Measurements from ENCODE around the gene TMEM134. TPM values are rescaled to one million over a fixed set of nuclear protein-coding genes. Genes with fewer than 3 reads are reported as not detected.
"Not testable (repeated sequence)": the region's sequence is repeated elsewhere in the genome, so short reads cannot be mapped to it uniquely, and the experiment has no call there.

TMEM134 gene
- total RNA-seq (2014; rRNA removed; shearing (Covaris generic); ENCODE audit: low replicate concordance): 69.7 and 99.7 TPM in 2 replicates

DNA sequence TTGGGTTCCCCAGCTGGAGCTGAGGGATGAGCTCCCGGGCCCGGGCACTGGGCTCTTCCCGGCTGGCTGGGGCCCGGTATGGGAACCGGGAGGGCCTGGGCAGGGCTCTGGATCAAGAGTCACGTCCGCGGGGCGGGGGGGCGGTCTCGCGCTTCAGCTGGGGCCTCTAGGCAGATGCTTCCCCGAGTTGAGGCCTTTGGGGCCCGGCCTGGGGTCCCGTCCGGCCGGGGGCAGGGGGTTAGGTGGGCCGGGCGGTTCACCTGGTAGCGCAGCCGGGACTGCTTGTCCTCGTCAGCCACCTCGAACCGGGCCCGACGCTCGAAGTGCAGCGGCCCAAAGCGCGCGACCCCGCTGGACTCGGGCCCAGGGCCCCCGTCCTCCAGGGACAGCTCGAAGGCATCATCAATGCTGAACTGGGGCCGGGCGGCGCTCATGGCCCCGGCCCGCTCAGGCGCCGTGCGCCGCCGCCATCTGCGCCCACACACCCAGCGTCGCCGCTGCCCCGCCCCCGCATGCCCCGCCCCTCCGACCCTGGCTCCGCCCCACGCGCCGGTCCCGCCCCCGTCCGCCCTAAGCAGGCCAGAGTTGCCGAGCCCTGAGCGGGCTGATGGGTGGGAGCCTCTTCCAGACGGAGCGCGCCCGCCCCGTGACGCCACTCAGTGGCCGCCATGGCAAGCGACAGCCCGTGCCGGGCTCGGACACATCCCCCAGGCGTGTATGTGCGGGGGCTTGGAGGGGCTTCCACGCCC is at the start of gene TMEM134:
Gene TMEM134, minus strand, starts transcription at position 493 of the 749 bp plus-strand sequence. Its CDS starts 59 bp downstream, at position 434.
- Histone ChIP-seq H3K4me3 (ENCODE audit: low read length) (peak within 1 kb of the TSS; percentile 87), H3K79me2 (ENCODE audit: low read length) (peaks cover 23% of the 10 kb centered on the region), H3K4me1 (ENCODE audit: low read length) (peaks cover 40% of the 10 kb centered on the region), H3K27ac (ENCODE audit: low read length) (peak within 1 kb of the TSS; percentile 82), H3K4me2 (ENCODE audit: low read depth, low read length, poor library complexity, severe bottlenecking) (peak within 1 kb of the TSS; percentile 95), H3K9me2 (replicated peaks; ENCODE audit: insufficient read depth, low read length) (no peaks in the 10 kb centered on the region), H4K20me1 (ENCODE audit: insufficient read depth, low read depth, low read length) (no peaks in the 10 kb centered on the region), H3K27me3 (ENCODE audit: low read length) (no peaks in the 10 kb centered on the region), H3K9ac (ENCODE audit: low read length) (peak within 1 kb of the TSS; percentile 98), H3K9me3 (ENCODE audit: low read length) (no peaks in the 10 kb centered on the region), H3K36me3 (ENCODE audit: insufficient read depth, low read length) (no peaks in the 10 kb centered on the region), H2AFZ (ENCODE audit: low read length) (peak within 1 kb of the TSS; percentile 77)
- DNase-seq: peak; percentile 96

DNA sequence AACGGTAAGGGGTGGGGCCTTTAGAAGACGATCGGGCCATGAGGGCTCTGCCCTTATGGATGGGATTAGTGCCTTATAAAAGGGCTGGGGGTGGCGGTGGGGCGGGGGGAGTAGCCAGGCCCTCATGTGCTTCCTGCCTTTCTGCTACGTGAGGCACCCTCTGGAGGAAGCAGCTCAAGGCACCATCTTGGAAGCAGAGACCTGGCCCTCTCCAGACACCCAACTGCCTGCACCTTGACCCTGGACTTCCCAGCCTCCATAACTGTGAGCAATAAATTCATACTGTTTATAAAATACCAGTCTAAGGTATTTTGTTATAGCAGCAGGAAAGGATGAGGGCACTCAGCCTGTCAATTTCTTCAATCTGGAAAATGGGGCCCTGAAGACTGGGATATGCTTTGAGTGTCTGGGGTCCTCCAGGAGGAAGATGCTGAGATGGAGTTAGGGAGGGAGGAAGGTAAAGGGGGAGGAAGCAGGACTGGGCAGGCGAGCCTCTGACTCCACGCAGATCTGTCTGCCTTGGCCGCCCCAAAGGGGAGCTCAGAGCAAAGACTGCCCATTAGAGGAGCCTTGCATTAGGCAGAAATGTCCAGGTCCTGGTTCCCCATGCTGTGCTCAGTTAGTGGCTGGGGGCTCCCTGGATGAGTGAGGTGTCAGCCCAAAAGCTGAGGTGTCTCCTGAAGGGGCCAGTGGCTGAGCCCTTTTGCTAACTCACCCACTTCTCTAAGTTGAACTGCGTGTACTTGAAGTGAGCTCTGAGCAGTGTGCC is 48.9 kb upstream of the TMEM134 start:
- no peak overlapping the region for H2AFZ ChIP-seq (ENCODE audit: low read length)
- no peaks in the 10 kb centered on the region for H3K4me1 ChIP-seq (ENCODE audit: low read length)
- H4K20me1 ChIP-seq (ENCODE audit: insufficient read depth, low read depth, low read length): no peaks in the 10 kb centered on the region
- H3K36me3 ChIP-seq (ENCODE audit: insufficient read depth, low read length): no peaks in the 10 kb centered on the region
- H3K9me3 ChIP-seq (ENCODE audit: low read length): no peaks in the 10 kb centered on the region
- no peak for DNase-seq
- H3K9ac ChIP-seq (ENCODE audit: low read length): no peak overlapping the region
- no peaks in the 10 kb centered on the region for H3K9me2 ChIP-seq (replicated peaks; ENCODE audit: insufficient read depth, low read length)
- H3K27ac ChIP-seq (ENCODE audit: low read length): no peak overlapping the region
- H3K79me2 ChIP-seq (ENCODE audit: low read length): no peaks in the 10 kb centered on the region
- H3K27me3 ChIP-seq (ENCODE audit: low read length): no peaks in the 10 kb centered on the region
- H3K4me2 ChIP-seq (ENCODE audit: low read depth, low read length, poor library complexity, severe bottlenecking): no peak overlapping the region
- no peak overlapping the region for H3K4me3 ChIP-seq (ENCODE audit: low read length)

DNA sequence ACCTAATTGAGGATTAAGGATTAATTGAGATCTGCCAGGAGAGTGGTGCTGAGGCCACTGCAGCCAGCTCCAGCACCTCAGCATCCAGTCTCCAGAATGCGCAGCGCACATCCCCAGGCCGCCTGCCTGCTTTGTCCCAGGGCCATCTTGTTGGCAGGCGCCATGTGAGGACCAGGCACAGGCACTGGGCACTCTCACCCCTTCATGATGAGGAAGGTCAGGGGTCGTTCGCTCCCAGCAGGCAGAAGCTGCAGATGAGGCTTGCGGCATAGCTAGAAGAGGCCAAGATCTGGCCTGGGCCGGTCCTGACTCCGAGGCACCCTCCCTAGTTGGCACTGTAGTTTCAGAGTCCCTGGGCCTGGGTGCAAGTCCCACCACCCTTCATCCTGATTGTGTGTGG is 47.8 kb upstream of the TMEM134 start:
- no peaks in the 10 kb centered on the region for H3K36me3 ChIP-seq (ENCODE audit: insufficient read depth, low read length)
- H3K9me2 ChIP-seq (replicated peaks; ENCODE audit: insufficient read depth, low read length): no peaks in the 10 kb centered on the region
- H3K9ac ChIP-seq (ENCODE audit: low read length): no peak overlapping the region

DNA sequence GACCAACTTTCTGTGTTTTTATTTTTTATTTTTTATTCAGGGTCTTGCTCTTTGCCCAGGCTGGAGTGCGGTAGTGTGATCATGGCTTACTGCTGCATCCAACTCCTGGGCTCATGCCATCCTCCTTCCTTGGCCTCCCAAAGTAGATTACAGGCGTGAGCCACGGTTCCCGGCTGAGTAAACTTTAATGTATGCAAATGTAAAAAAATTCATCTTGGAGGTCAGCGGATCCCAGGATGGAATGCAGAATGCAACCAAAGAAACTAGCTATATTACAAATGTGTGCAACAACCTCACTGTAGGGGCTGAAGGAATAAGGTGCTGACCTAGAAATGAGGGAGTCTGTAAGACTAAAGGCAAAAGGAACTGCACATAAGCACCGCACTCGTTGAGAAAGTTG is 45.1 kb upstream of the TMEM134 start:
- Histone ChIP-seq H3K4me1 (ENCODE audit: low read length) (peaks cover 12% of the 10 kb centered on the region), H2AFZ (ENCODE audit: low read length) (no peak overlapping the region), H3K79me2 (ENCODE audit: low read length) (no peaks in the 10 kb centered on the region), H3K9ac (ENCODE audit: low read length) (no peak overlapping the region), H3K27me3 (ENCODE audit: low read length) (no peaks in the 10 kb centered on the region), H4K20me1 (ENCODE audit: insufficient read depth, low read depth, low read length) (no peaks in the 10 kb centered on the region), H3K36me3 (ENCODE audit: insufficient read depth, low read length) (no peaks in the 10 kb centered on the region), H3K9me2 (replicated peaks; ENCODE audit: insufficient read depth, low read length) (no peaks in the 10 kb centered on the region), H3K4me2 (ENCODE audit: low read depth, low read length, poor library complexity, severe bottlenecking) (no peak overlapping the region), H3K9me3 (ENCODE audit: low read length) (no peaks in the 10 kb centered on the region), H3K27ac (ENCODE audit: low read length) (no peak overlapping the region), H3K4me3 (ENCODE audit: low read length) (no peak overlapping the region)
- DNase-seq: no peak

More for the DNA sequence above, 47.8 kb upstream of the TMEM134 start:
- H4K20me1 ChIP-seq (ENCODE audit: insufficient read depth, low read depth, low read length): no peaks in the 10 kb centered on the region
- H3K79me2 ChIP-seq (ENCODE audit: low read length): no peaks in the 10 kb centered on the region
- H3K27me3 ChIP-seq (ENCODE audit: low read length): no peaks in the 10 kb centered on the region
- no peaks in the 10 kb centered on the region for H3K4me1 ChIP-seq (ENCODE audit: low read length)
- no peak overlapping the region for H2AFZ ChIP-seq (ENCODE audit: low read length)
- no peak overlapping the region for H3K4me2 ChIP-seq (ENCODE audit: low read depth, low read length, poor library complexity, severe bottlenecking)
- H3K9me3 ChIP-seq (ENCODE audit: low read length): no peaks in the 10 kb centered on the region
- no peak overlapping the region for H3K4me3 ChIP-seq (ENCODE audit: low read length)
- DNase-seq: no peak
- no peak overlapping the region for H3K27ac ChIP-seq (ENCODE audit: low read length)

GRCh38 chr11:67511558-67511957 is 42.5 kb upstream of the TMEM134 start:
- DNase-seq; H3K27ac ChIP-seq (ENCODE audit: low read length): not testable (repeated sequence)

DNA sequence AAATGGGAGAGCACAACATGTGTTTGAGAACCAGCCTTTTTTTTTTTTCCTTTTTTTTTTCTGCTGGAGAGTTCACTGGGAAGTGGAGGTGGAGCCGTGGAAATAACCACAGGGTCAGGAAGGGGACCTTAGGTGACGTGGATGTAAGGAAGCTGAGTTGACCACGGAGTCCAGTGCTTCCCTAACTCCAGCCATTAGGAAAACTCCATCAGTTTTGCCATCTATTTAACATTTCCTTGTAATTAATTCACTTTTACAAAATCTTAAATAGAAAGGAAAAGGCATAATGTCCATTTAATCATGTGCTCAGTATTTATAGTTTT is 40.9 kb upstream of the TMEM134 start:
- Histone ChIP-seq H3K36me3 (ENCODE audit: insufficient read depth, low read length) (no peaks in the 10 kb centered on the region), H3K79me2 (ENCODE audit: low read length) (peaks cover 12% of the 10 kb centered on the region), H3K9ac (ENCODE audit: low read length) (no peak overlapping the region), H3K27me3 (ENCODE audit: low read length) (no peaks in the 10 kb centered on the region), H3K27ac (ENCODE audit: low read length) (no peak overlapping the region), H3K4me2 (ENCODE audit: low read depth, low read length, poor library complexity, severe bottlenecking) (no peak overlapping the region), H3K9me3 (ENCODE audit: low read length) (no peaks in the 10 kb centered on the region), H4K20me1 (ENCODE audit: insufficient read depth, low read depth, low read length) (peaks cover 6% of the 10 kb centered on the region), H3K4me1 (ENCODE audit: low read length) (peaks cover 39% of the 10 kb centered on the region), H3K9me2 (replicated peaks; ENCODE audit: insufficient read depth, low read length) (no peaks in the 10 kb centered on the region), H2AFZ (ENCODE audit: low read length) (no peak overlapping the region), H3K4me3 (ENCODE audit: low read length) (no peak overlapping the region)
- no peak for DNase-seq

More at GRCh38 chr11:67511558-67511957, 42.5 kb upstream of the TMEM134 start:
- not testable (repeated sequence) for H2AFZ ChIP-seq (ENCODE audit: low read length); H3K4me3 ChIP-seq (ENCODE audit: low read length); H3K79me2 ChIP-seq (ENCODE audit: low read length); H3K9me2 ChIP-seq (replicated peaks; ENCODE audit: insufficient read depth, low read length); H3K9ac ChIP-seq (ENCODE audit: low read length); H3K9me3 ChIP-seq (ENCODE audit: low read length); H3K36me3 ChIP-seq (ENCODE audit: insufficient read depth, low read length); H3K4me2 ChIP-seq (ENCODE audit: low read depth, low read length, poor library complexity, severe bottlenecking); H4K20me1 ChIP-seq (ENCODE audit: insufficient read depth, low read depth, low read length); H3K27me3 ChIP-seq (ENCODE audit: low read length)
- peaks cover 26% of the 10 kb centered on the region for H3K4me1 ChIP-seq (ENCODE audit: low read length)

- H3K4me3 ChIP-seq (ENCODE audit: low read length): peak overlapping the region; percentile 81
- DNase-seq: peak; percentile 100
- peak overlapping the region; percentile 78 for H3K9ac ChIP-seq (ENCODE audit: low read length)
- no peak overlapping the region for H3K27ac ChIP-seq (ENCODE audit: low read length)
- H4K20me1 ChIP-seq (ENCODE audit: insufficient read depth, low read depth, low read length): peaks cover 14% of the 10 kb centered on the region
- H2AFZ ChIP-seq (ENCODE audit: low read length): peak overlapping the region; percentile 98
- peaks cover 43% of the 10 kb centered on the region for H3K4me1 ChIP-seq (ENCODE audit: low read length)
- H3K4me2 ChIP-seq (ENCODE audit: low read depth, low read length, poor library complexity, severe bottlenecking): peak overlapping the region; percentile 99
- peaks cover 25% of the 10 kb centered on the region for H3K79me2 ChIP-seq (ENCODE audit: low read length)
- no peaks in the 10 kb centered on the region for H3K9me2 ChIP-seq (replicated peaks; ENCODE audit: insufficient read depth, low read length)
- H3K36me3 ChIP-seq (ENCODE audit: insufficient read depth, low read length): no peaks in the 10 kb centered on the region
- H3K9me3 ChIP-seq (ENCODE audit: low read length): no peaks in the 10 kb centered on the region
- H3K27me3 ChIP-seq (ENCODE audit: low read length): no peaks in the 10 kb centered on the region
Measured at GRCh38 chr11:67508486-67509121, 39.6 kb upstream of the TMEM134 start.
